SU-DHL-6 (cell line): ENCODE results near the gene ACTG1.

Experiments used
- CTCF ChIP-seq: fragments of 200-600 bp; sonication (generic); IDR thresholded peaks from one replicate; pipeline ENCODE4 v1.5.1; 2017; ENCODE audit warnings: antibody characterized with exemption, mild to moderate bottlenecking, low read length, moderate library complexity; ENCODE audit not compliant: insufficient read depth, poor library complexity, severe bottlenecking
- EZH2phosphoT487 ChIP-seq: fragments of 200-600 bp; sonication (generic), shearing (Covaris generic); conservative IDR thresholded peaks from 2 replicates; pipeline ENCODE4 v1.6.1; 2018; ENCODE audit warnings: mild to moderate bottlenecking, antibody characterized with exemption, low read length, moderate library complexity, mixed read lengths

- TF ChIP-seq CTCF (no peak), EZH2phosphoT487 (no peak)
These were observed 31.8 kb upstream of the ACTG1 start for GRCh38 chr17:81544281-81544974.
